DOHH2 (cell line): ENCODE results near the gene KDM5B.
A peak's percentile ranks its signal among the peaks of the same experiment; 100 is the strongest.

Source experiments
- H3F3A ChIP-seq: fragments of 200-600 bp; sonication (generic), shearing (Covaris generic); 2 replicates; pipeline ENCODE4 v1.6.0; 2016; ENCODE audit warnings: antibody characterized with exemption, mild to moderate bottlenecking; ENCODE audit not compliant: control insufficient read depth, insufficient read depth
- H3K27ac ChIP-seq: fragments of 200-600 bp; sonication (generic); 2 replicates; pipeline ENCODE4 v1.5.1; 2014; ENCODE audit warnings: low read depth, mild to moderate bottlenecking, low read length, moderate library complexity
- H3K27me3 ChIP-seq: fragments of 200-600 bp; sonication (generic); 2 replicates; pipeline ENCODE4 v1.6.1; 2014; ENCODE audit warnings: mild to moderate bottlenecking, low read length, mixed read lengths; ENCODE audit not compliant: control insufficient read depth
- H3K36me3 ChIP-seq: fragments of 200-600 bp; sonication (generic); 2 replicates; pipeline ENCODE4 v1.6.1; 2014; ENCODE audit warnings: mild to moderate bottlenecking, low read length, moderate library complexity, mixed read lengths; ENCODE audit not compliant: control insufficient read depth
- H3K4me1 ChIP-seq: fragments of 200-600 bp; sonication (generic); 2 replicates; pipeline ENCODE4 v1.6.1; 2014; ENCODE audit warnings: mild to moderate bottlenecking, low read length, mixed read lengths; ENCODE audit not compliant: control insufficient read depth
- H3K4me2 ChIP-seq: fragments of 200-600 bp; sonication (generic); 2 replicates; pipeline ENCODE4 v1.6.0; 2014; ENCODE audit warnings: mild to moderate bottlenecking, low read length, moderate library complexity
- H3K4me3 ChIP-seq: fragments of 200-600 bp; sonication (generic); 2 replicates; pipeline ENCODE4 v1.5.1; 2014; ENCODE audit warnings: mild to moderate bottlenecking, low read length, mixed read lengths
- H3K79me2 ChIP-seq: fragments of 200-600 bp; sonication (generic); 2 replicates; pipeline ENCODE4 v1.6.1; 2014; ENCODE audit warnings: mild to moderate bottlenecking, low read length, mixed read lengths; ENCODE audit not compliant: control insufficient read depth
- H3K9me2 ChIP-seq: fragments of 200-600 bp; sonication (generic); replicated peaks from 2 replicates; pipeline ENCODE4 v1.6.1; 2014; ENCODE audit warnings: mild to moderate bottlenecking, low read length, mixed read lengths; ENCODE audit not compliant: control insufficient read depth
- H3K9me3 ChIP-seq: fragments of 200-600 bp; sonication (generic); 2 replicates; pipeline ENCODE4 v1.6.1; 2014; ENCODE audit warnings: antibody characterized with exemption, low read length, mixed read lengths; ENCODE audit not compliant: control insufficient read depth, insufficient read depth
- H4K20me1 ChIP-seq: fragments of 200-600 bp; sonication (generic); 2 replicates; pipeline ENCODE4 v1.6.0; 2014; ENCODE audit warnings: low read depth, mild to moderate bottlenecking, antibody characterized with exemption, low read length, moderate library complexity; ENCODE audit not compliant: control insufficient read depth, insufficient read depth
- EZH2phosphoT487 ChIP-seq: fragments of 200-600 bp; sonication (generic); IDR thresholded peaks from 2 replicates; pipeline ENCODE4 v1.6.1; 2017; ENCODE audit warnings: borderline replicate concordance, mild to moderate bottlenecking, antibody characterized with exemption, low read length, moderate library complexity, mixed read lengths
- TF ChIP-seq, protein P1 (sequence below): fragments of 200-600 bp; sonication (generic); IDR thresholded peaks from one replicate; pipeline ENCODE4 v1.5.1; 2014; ENCODE audit warnings: antibody characterized with exemption, mild to moderate bottlenecking, low read depth, low read length; ENCODE audit not compliant: poor library complexity, severe bottlenecking

The KDM5B gene

DNA sequence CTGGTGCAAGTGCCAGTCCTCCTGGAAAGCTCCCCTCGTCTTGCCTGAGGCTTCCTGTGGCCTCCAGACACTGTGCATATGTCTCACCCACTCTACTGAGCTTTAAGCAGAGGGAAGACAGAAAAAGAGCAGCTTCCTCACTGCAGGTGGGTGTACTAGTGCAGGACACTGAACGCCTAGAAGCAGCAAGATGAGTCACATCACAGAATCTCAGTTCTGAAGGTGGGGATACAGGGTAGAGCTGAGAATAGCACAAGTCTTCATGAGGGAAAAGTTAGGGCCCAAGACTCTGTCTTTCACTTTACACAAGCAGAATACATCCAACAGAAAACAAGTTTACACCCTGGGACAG is 39.9 kb upstream of the KDM5B start:
- H3K4me1 ChIP-seq: peaks cover 34% of the 10 kb centered on the region
- no peaks in the 10 kb centered on the region for H3F3A ChIP-seq
- H3K9me2 ChIP-seq: no peaks in the 10 kb centered on the region
- TF ChIP-seq, protein P1, sequence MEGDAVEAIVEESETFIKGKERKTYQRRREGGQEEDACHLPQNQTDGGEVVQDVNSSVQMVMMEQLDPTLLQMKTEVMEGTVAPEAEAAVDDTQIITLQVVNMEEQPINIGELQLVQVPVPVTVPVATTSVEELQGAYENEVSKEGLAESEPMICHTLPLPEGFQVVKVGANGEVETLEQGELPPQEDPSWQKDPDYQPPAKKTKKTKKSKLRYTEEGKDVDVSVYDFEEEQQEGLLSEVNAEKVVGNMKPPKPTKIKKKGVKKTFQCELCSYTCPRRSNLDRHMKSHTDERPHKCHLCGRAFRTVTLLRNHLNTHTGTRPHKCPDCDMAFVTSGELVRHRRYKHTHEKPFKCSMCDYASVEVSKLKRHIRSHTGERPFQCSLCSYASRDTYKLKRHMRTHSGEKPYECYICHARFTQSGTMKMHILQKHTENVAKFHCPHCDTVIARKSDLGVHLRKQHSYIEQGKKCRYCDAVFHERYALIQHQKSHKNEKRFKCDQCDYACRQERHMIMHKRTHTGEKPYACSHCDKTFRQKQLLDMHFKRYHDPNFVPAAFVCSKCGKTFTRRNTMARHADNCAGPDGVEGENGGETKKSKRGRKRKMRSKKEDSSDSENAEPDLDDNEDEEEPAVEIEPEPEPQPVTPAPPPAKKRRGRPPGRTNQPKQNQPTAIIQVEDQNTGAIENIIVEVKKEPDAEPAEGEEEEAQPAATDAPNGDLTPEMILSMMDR: no peak
- no peak for TF ChIP-seq EZH2phosphoT487
- no peak overlapping the region for H3K4me3 ChIP-seq
- no peaks in the 10 kb centered on the region for H3K79me2 ChIP-seq
- no peaks in the 10 kb centered on the region for H3K36me3 ChIP-seq
- H3K27ac ChIP-seq: no peak overlapping the region
- H3K9me3 ChIP-seq: no peaks in the 10 kb centered on the region
- peak overlapping the region; percentile 35 for H3K4me2 ChIP-seq
- H4K20me1 ChIP-seq: no peaks in the 10 kb centered on the region
- H3K27me3 ChIP-seq: no peaks in the 10 kb centered on the region

DNA sequence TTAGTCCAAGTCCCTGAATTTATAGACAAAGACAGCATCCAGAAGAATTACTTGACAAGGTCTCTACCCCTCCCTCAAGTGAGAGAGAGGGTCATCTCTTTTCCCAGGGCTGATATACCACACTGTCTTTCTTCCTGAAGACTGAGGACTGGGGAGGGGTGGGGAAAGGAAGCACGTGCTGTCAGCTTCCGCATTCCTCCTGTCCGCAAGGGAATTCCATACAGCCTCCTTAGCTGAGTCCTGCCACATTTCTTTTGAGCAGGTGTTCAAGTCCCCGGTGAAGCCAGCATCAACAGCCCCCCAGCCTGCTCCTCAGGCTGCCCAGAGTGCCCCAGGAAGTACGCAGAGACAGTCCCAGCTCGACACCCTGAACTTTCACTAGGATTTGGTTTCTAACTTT is 36.7 kb upstream of the KDM5B start:
- Histone ChIP-seq H3K27me3 (no peaks in the 10 kb centered on the region), H3K9me2 (no peaks in the 10 kb centered on the region), H3K4me3 (no peak overlapping the region), H3K9me3 (no peaks in the 10 kb centered on the region), H3F3A (no peaks in the 10 kb centered on the region), H3K4me1 (peaks cover 19% of the 10 kb centered on the region), H3K36me3 (no peaks in the 10 kb centered on the region), H3K4me2 (no peak overlapping the region), H4K20me1 (no peaks in the 10 kb centered on the region), H3K79me2 (no peaks in the 10 kb centered on the region), H3K27ac (no peak overlapping the region)
- TF ChIP-seq, protein P1: no peak
- no peak for TF ChIP-seq EZH2phosphoT487

DNA sequence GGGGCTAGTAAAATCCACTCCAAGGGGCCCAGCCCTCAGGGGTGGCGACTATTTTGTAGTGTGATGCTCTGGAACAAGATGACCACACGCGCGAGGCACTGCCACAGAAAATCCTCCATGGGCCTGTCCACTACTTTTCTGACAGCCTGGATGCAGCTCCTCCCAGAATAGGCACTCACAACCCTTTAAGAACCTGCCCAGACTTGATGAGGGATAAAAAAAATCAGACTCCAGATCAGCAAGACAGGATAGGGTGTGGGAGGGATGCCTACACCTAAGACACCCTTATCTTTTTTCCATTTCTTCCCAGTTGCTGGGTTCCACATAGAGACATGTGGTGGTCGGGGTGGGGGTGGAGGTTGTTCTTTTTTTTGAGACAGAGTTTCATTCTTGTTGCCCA is 36.0 kb upstream of the KDM5B start:
- no peak overlapping the region for H3K4me2 ChIP-seq
- H3K9me3 ChIP-seq: no peaks in the 10 kb centered on the region
- H3K4me1 ChIP-seq: peaks cover 15% of the 10 kb centered on the region
- H3K27ac ChIP-seq: no peak overlapping the region
- H3K27me3 ChIP-seq: no peaks in the 10 kb centered on the region
- H3K79me2 ChIP-seq: no peaks in the 10 kb centered on the region
- H3K4me3 ChIP-seq: no peak overlapping the region
- H3K36me3 ChIP-seq: no peaks in the 10 kb centered on the region
- H3K9me2 ChIP-seq: no peaks in the 10 kb centered on the region
- TF ChIP-seq, protein P1: no peak
- TF ChIP-seq EZH2phosphoT487: no peak
- H4K20me1 ChIP-seq: no peaks in the 10 kb centered on the region
- H3F3A ChIP-seq: no peaks in the 10 kb centered on the region

DNA sequence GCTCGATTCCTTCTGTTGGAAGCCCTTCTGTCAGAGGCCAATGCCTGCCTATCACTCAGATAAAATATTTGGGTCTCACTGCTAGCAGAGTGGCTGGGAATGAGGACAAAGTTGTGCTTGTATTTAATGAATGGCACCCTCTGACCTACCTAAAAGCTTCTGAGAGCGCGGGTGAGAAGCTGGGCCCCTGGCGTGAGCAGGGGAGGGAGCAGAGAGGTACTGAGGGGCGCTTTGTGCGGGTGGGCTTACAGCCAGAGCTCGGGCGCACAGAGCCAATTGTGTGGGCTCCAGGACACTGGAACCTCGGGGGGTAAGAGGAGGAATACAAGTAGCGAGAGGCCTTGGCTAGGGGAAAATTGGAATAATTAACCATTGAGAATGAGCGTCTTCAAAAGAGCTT is 34.9 kb upstream of the KDM5B start:
- H3K36me3 ChIP-seq: no peaks in the 10 kb centered on the region
- H3K27me3 ChIP-seq: 0 out of 2 replicates have a peak, but pooled peaks cover 2% of the 10 kb centered on the region
- no peaks in the 10 kb centered on the region for H3K9me3 ChIP-seq
- H3K27ac ChIP-seq: no peak overlapping the region
- no peaks in the 10 kb centered on the region for H3K79me2 ChIP-seq
- H3F3A ChIP-seq: no peaks in the 10 kb centered on the region
- H3K9me2 ChIP-seq: no peaks in the 10 kb centered on the region
- no peaks in the 10 kb centered on the region for H4K20me1 ChIP-seq
- H3K4me1 ChIP-seq: peaks cover 5% of the 10 kb centered on the region
- TF ChIP-seq, protein P1: no peak
- no peak for TF ChIP-seq EZH2phosphoT487
- H3K4me2 ChIP-seq: no peak overlapping the region
- H3K4me3 ChIP-seq: no peak overlapping the region
